Brain microvascular endothelial cell (primary cell): Measurements from ENCODE around the gene NAT10.

Source experiments
- DNase-seq: peaks from one replicate; pipeline ENCODE4 v3.0.0-alpha.2; 2020
- H3K27ac ChIP-seq: fragments of 250-450 bp; sonication (Bioruptor Pico); 2 replicates; pipeline ENCODE4 v1.5.1; 2020; ENCODE audit warnings: mild to moderate bottlenecking, moderate library complexity
- H3K27me3 ChIP-seq: fragments of 250-450 bp; sonication (Bioruptor Pico); replicated peaks from 2 replicates; pipeline ENCODE4 v1.5.1; 2020; ENCODE audit warnings: mild to moderate bottlenecking
- H3K36me3 ChIP-seq: fragments of 250-450 bp; sonication (Bioruptor Pico); replicated peaks from 2 replicates; pipeline ENCODE4 v1.5.1; 2020; ENCODE audit warnings: mild to moderate bottlenecking
- H3K4me3 ChIP-seq: 2 replicates; pipeline ENCODE4 v1.5.1; 2011; ENCODE audit warnings: low read depth, mild to moderate bottlenecking, control low read depth, low read length, moderate library complexity
- CTCF ChIP-seq: IDR thresholded peaks from 2 replicates; pipeline ENCODE4 v1.5.1; 2011; ENCODE audit warnings: low read depth, mild to moderate bottlenecking, moderate library complexity, low read length, control low read depth, inconsistent platforms; ENCODE audit errors: missing control alignments
- in situ Hi-C: cut with HindIII; loops from 2 replicates; pipeline ENCODE4 v1.10.0; 2017; ENCODE audit warnings: low sequenced_read_pairs, low pct_ligation_motif_present

NAT10 gene

GRCh38 chr11:34181856-34182405 is 76.5 kb downstream of the NAT10 start:
- Histone ChIP-seq H3K4me3 (no peak overlapping the region), H3K27me3 (no peaks in the 10 kb centered on the region), H3K36me3 (no peaks in the 10 kb centered on the region), H3K27ac (no peak overlapping the region)
- in situ Hi-C loops: no loop called here
- no peak for DNase-seq
- no peak for TF ChIP-seq CTCF

DNA sequence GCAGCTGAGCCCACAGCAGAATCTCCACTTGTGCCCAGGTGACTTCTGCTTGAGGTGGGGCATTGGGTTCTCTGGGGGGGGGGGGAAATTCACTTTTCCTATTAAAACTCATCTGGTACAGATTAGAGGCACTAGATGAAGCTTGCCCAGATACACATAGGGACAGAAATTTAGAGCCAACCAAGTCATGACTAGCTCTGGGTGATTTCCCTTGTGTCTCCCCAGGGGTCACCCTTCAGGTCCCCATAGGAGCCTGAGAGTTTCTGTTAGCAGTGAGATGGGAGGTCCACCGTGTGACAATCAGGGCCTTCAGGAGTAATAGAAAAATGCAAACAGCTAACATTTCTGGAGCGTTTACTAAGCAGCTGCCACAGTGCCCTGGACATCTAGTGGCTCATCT is 77.0 kb downstream of the NAT10 start:
- no peaks in the 10 kb centered on the region for H3K27me3 ChIP-seq
- H3K36me3 ChIP-seq: no peaks in the 10 kb centered on the region
- DNase-seq: no peak
- in situ Hi-C loops: no loop called here
- no peak overlapping the region for H3K4me3 ChIP-seq
- H3K27ac ChIP-seq: no peak overlapping the region
- TF ChIP-seq CTCF: no peak

DNA sequence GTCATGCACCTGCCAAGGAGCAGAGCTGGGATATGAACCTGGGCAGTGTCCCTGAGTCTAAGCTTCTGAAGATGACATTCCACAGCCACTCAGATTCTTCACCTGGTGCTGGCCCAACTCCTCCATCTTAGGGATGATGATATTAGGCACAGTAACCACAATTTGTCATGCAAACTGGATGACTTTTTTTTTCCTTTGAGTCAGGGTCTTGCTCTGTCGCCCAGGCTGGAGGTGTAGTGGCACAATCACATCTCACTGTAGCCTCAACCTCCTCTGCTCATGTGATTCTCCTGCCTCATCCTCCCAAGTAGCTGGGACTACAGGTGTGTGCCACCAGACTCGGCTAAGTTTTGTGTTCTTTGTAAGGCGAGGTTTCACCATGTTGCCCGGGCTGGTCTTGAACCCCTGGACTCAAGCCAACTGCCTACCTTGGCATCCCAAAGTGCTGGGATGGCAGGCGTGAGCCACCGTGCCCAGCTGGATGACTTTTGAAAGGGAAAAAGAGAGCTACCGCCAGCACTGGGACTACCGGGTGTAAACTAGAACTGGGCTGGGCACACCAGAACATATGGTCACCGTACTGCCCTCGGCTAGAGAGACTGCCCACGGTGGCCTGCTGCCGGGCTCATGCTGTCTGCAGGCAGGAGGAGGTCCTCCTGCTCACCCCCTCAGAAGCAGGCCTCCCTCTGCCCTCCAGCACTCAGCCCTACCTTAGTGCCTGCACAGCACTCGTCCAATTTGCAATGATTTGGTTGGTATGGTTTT is 77.7 kb downstream of the NAT10 start:
- Histone ChIP-seq H3K4me3 (no peak overlapping the region), H3K27me3 (no peaks in the 10 kb centered on the region), H3K36me3 (no peaks in the 10 kb centered on the region), H3K27ac (no peak overlapping the region)
- in situ Hi-C loops: no loop called here
- no peak for DNase-seq
- TF ChIP-seq CTCF: no peak

GRCh38 chr11:34183848-34184391 is 78.5 kb downstream of the NAT10 start:
- TF ChIP-seq CTCF: no peak
- Histone ChIP-seq H3K4me3 (no peak overlapping the region), H3K27me3 (no peaks in the 10 kb centered on the region), H3K36me3 (no peaks in the 10 kb centered on the region), H3K27ac (no peak overlapping the region)
- DNase-seq: no peak
- in situ Hi-C loops: no loop called here

GRCh38 chr11:34184505-34185015 is 79.1 kb downstream of the NAT10 start:
- in situ Hi-C loops: no loop called here
- Histone ChIP-seq H3K4me3 (no peak overlapping the region), H3K27ac (no peak overlapping the region), H3K36me3 (no peaks in the 10 kb centered on the region), H3K27me3 (no peaks in the 10 kb centered on the region)
- no peak for TF ChIP-seq CTCF
- no peak for DNase-seq
